Astrocyte of the cerebellum (primary cell): ENCODE data around the gene CLEC18B.
"Not testable (repeated sequence)": the region's sequence is repeated elsewhere in the genome, so short reads cannot be mapped to it uniquely, and the experiment has no call there.

Experiments used
- DNase-seq: peaks from one replicate; pipeline ENCODE4 v3.0.0-alpha.2; 2011; ENCODE audit warnings: low read depth
- H3K4me3 ChIP-seq: 2 replicates; pipeline ENCODE4 v1.5.1; 2011; ENCODE audit warnings: mild to moderate bottlenecking, low read depth, low read length, moderate library complexity
- in situ Hi-C: cut with HindIII; loops from 2 replicates; pipeline ENCODE4 v1.10.0; 2017; ENCODE audit warnings: low sequenced_read_pairs

Gene CLEC18B

GRCh38 chr16:74361646-74362610, 59.4 kb downstream of the CLEC18B start:
- DNase-seq, in situ Hi-C loops, H3K4me3 ChIP-seq: not testable (repeated sequence)
